Measurements from ENCODE around the gene TMEM248. TPM values are rescaled to one million over a fixed set of nuclear protein-coding genes. Genes with fewer than 3 reads are reported as not detected.

The TMEM248 gene
- total and polyA plus RNA-seq, 2 of the 13 experiments (the other 11 are each of a cell fraction or from before 2014, with no cell fraction given): 54.3 to 109 TPM

- Histone ChIP-seq H3K36me3 (replicated peaks in 1 of 2; ENCODE audit: control insufficient read depth in 1 of 2, insufficient read depth in 2 of 2, low read length in 2 of 2) (no peaks in the 10 kb centered on the region; a peak in 2 of 5 replicates), H3K27ac (ENCODE audit: extremely low read length, insufficient read depth, low read length) (peak overlapping the region; percentile 52), H4K20me1 (ENCODE audit: insufficient read depth, low read length) (no peaks in the 10 kb centered on the region), H3K79me2 (ENCODE audit: insufficient read depth, low read length) (peaks cover 45% of the 10 kb centered on the region), H3K27me3 (ENCODE audit: control insufficient read depth in 1 of 2, insufficient read depth in 2 of 2, low read length in 2 of 2) (no peaks in the 10 kb centered on the region; a peak in 1 of 5 replicates), H3K9me3 (ENCODE audit: low read length) (no peaks in the 10 kb centered on the region), H3K4me2 (ENCODE audit: low read depth, low read length) (peak overlapping the region; percentile 92), H2AFZ (ENCODE audit: low read length) (no peak overlapping the region), H3K4me3 (replicated peaks in 1 of 3; ENCODE audit: insufficient read depth in 1 of 3, low read depth in 2 of 3, low read length in 3 of 3) (peak overlapping the region; percentile 74 to 98 (median 88)), H3K9ac (ENCODE audit: insufficient read depth, low read depth, low read length) (peak overlapping the region; percentile 98), H3K4me1 (ENCODE audit: insufficient read depth, low read length) (peaks cover 45% of the 10 kb centered on the region)
- WGBS (ENCODE audit: low lambda C conversion rate): 0% methylated on average over 7 of the region's 47 CpGs
- in situ Hi-C loops (cut with HindIII; ENCODE audit: extremely low pct_ligation_motif_present, low pct_unique_long_range_greater_than_20kb): no loop called here
- POLR2A ChIA-PET: interaction anchor here (0.9 to 1.5 kb wide), 7 partner anchors 9 to 77 kb away, joined by 3 to 10 read pairs (median 4); partner anchors contain the start of genes SBDS and TYW1
- FAIRE-seq (no peak), DNase-seq (ENCODE audit: low spot score) (no peak), ATAC-seq (peak; percentile 63)
- intact Hi-C loops (cut with micrococcal nuclease; ENCODE audit: unreplicated experiment): no loop called here
- CTCF ChIA-PET (ENCODE audit: low intra/inter-chr PET ratio, low total read pairs): no interaction called here
- BruUV-seq (replicated peaks): no TSS peak
- TF ChIP-seq ZNF670 (CRISPR knock-in tag; IDR thresholded peaks at IDR 0.05; ENCODE audit: borderline replicate concordance) (peak; percentile 12; the same call in 1 of the 2 replicates), ZNF512 (CRISPR knock-in tag; IDR thresholded peaks at IDR 0.05) (no peak), ZNF543 (CRISPR knock-in tag; IDR thresholded peaks at IDR 0.05) (0 out of 2 replicates have a peak, but pooled peaks have one; percentile 1), IKZF4 (CRISPR knock-in tag; IDR thresholded peaks at IDR 0.05; ENCODE audit: borderline replicate concordance, low read depth, not compliant biosample characterization) (no peak), ZNF589 (CRISPR knock-in tag; conservative IDR thresholded peaks at IDR 0.05) (no peak), TIGD3 (CRISPR knock-in tag; IDR thresholded peaks at IDR 0.05; ENCODE audit: borderline replicate concordance) (no peak), ASH2L (IDR thresholded peaks at IDR 0.05; ENCODE audit: insufficient read length, low read depth, low read length) (peak; percentile 53), ZNF558 (CRISPR knock-in tag; IDR thresholded peaks at IDR 0.05; ENCODE audit: borderline replicate concordance) (no peak), ZNF782 (CRISPR knock-in tag; IDR thresholded peaks at IDR 0.05; ENCODE audit: borderline replicate concordance) (no peak), ESRRA (CRISPR knock-in tag; IDR thresholded peaks at IDR 0.05; ENCODE audit: low read depth) (no peak), ZNF225 (CRISPR knock-in tag; IDR thresholded peaks at IDR 0.05) (no peak), ZNF674 (CRISPR knock-in tag; IDR thresholded peaks at IDR 0.05; ENCODE audit: low read depth) (no peak), ZNF468 (CRISPR knock-in tag; IDR thresholded peaks at IDR 0.05) (no peak), ZBTB46 (CRISPR knock-in tag; IDR thresholded peaks at IDR 0.05; ENCODE audit: borderline replicate concordance) (no peak), ZNF704 (CRISPR knock-in tag; IDR thresholded peaks at IDR 0.05; ENCODE audit: borderline replicate concordance) (no peak), ZBTB2 (CRISPR knock-in tag; IDR thresholded peaks at IDR 0.05; ENCODE audit: low read depth) (no peak)
Measured at GRCh38 chr7:66921396-66921917, 432 bp downstream of the TMEM248 start.
